Measurements from ENCODE around the gene IL4R.
A peak's percentile ranks its signal among the peaks of the same experiment; 100 is the strongest.
"Not testable (repeated sequence)": the region's sequence is repeated elsewhere in the genome, so short reads cannot be mapped to it uniquely, and the experiment has no call there.

IL4R gene

GRCh38 chr16:27405546-27406451 is 92.0 kb downstream of the IL4R start:
- Histone ChIP-seq H3K27ac (no peak overlapping the region), H3K4me3 (no peak overlapping the region)
- peak; percentile 71 for DNase-seq (ENCODE audit: low spot score)
- TF ChIP-seq, protein P1, sequence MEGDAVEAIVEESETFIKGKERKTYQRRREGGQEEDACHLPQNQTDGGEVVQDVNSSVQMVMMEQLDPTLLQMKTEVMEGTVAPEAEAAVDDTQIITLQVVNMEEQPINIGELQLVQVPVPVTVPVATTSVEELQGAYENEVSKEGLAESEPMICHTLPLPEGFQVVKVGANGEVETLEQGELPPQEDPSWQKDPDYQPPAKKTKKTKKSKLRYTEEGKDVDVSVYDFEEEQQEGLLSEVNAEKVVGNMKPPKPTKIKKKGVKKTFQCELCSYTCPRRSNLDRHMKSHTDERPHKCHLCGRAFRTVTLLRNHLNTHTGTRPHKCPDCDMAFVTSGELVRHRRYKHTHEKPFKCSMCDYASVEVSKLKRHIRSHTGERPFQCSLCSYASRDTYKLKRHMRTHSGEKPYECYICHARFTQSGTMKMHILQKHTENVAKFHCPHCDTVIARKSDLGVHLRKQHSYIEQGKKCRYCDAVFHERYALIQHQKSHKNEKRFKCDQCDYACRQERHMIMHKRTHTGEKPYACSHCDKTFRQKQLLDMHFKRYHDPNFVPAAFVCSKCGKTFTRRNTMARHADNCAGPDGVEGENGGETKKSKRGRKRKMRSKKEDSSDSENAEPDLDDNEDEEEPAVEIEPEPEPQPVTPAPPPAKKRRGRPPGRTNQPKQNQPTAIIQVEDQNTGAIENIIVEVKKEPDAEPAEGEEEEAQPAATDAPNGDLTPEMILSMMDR (IDR thresholded peaks at IDR 0.05), result no peak

- Histone ChIP-seq H3K27ac (no peak overlapping the region), H3K4me3 (no peak overlapping the region)
- DNase-seq (ENCODE audit: low spot score), result peak; percentile 22
- TF ChIP-seq, protein P1 (IDR thresholded peaks at IDR 0.05), result no peak
These were observed 92.8 kb downstream of the IL4R start for GRCh38 chr16:27406511-27407128.

GRCh38 chr16:27407133-27407532 is 93.4 kb downstream of the IL4R start:
- H3K4me3 ChIP-seq, result no peak overlapping the region
- H3K27ac ChIP-seq, result no peak overlapping the region
- TF ChIP-seq, protein P1 (IDR thresholded peaks at IDR 0.05), result no peak
- DNase-seq (ENCODE audit: low spot score), result no peak

DNA sequence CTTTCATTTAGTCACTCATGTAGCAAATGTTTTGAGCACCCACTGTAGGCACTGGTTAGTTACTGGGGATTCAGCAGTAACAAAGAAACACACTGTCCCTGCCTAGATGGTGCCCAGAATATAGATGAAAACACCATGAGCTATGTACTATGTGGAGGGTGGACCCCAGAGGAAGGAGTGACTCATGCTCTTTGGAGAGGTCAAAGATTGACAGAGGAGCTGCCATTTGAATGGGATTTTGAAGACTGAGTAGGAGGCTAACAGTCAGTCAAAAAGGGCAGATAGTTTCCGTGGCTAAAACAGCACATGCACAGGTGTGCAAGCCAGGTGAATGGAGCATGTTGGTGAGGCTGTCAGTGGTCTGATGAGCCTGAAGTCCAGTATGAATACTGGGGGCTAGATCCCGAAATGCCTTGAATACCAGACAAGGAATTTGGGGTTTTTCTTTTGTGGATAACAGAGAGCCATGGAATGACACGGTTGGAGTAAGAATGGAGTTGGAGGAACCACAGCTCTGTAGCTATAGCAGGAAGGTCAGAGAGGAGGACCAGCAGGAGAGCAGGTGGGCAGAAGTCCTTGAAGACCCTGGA is 94.3 kb downstream of the IL4R start:
- no peak overlapping the region for H3K27ac ChIP-seq
- peak; percentile 8 for DNase-seq (ENCODE audit: low spot score)
- no peak overlapping the region for H3K4me3 ChIP-seq
- TF ChIP-seq, protein P1 (IDR thresholded peaks at IDR 0.05), result no peak

GRCh38 chr16:27408602-27409031 is 94.8 kb downstream of the IL4R start:
- H3K27ac ChIP-seq, result no peak overlapping the region
- peak; percentile 12 for DNase-seq (ENCODE audit: low spot score)
- TF ChIP-seq, protein P1 (IDR thresholded peaks at IDR 0.05), result no peak

DNA sequence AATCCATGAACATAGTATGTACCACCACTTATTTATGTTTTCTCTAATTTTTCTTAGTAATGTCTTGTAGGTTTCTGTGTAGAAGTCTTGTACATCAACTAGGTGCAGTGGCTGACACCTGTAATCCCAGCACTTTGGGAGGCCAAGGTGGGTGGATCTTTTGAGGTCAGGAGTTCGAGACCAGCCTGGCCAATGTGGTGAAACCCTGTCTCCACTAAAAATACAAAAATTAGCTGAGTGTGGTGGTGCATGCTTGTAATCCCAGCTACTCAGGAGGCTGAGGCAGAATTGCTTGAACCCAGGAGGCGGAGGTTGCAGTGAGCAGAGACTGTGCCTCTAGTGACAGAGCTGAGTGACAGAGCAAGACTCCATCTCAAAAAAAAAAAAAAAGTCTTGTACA is 96.2 kb downstream of the IL4R start:
- DNase-seq (ENCODE audit: low spot score); H3K4me3 ChIP-seq; H3K27ac ChIP-seq: not testable (repeated sequence)

More at GRCh38 chr16:27408602-27409031, 94.8 kb downstream of the IL4R start:
- H3K4me3 ChIP-seq, result no peak overlapping the region

DNA sequence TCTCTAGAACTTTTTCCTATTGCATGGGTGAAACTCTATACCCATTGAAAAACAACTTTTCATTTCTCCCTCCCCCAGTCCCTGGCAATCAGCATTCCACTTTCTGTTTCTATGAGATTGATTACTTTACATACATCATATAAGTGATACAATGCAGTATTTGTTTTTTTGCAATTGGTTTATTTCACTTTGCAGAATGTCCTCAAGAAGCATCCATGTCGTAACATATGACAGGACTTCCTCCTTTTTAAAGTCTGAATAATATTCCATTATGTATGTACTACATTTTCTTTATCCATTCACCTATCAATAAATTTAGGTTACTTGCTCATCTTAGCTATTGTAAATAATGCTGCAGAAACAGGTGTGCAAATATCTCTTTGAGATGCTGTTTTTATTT is 97.0 kb downstream of the IL4R start:
- no peak for DNase-seq (ENCODE audit: low spot score)
- no peak overlapping the region for H3K4me3 ChIP-seq
- H3K27ac ChIP-seq, result no peak overlapping the region
- TF ChIP-seq, protein P1 (IDR thresholded peaks at IDR 0.05), result no peak

Data from coronary artery (tissue), 2 donors.